GM12892 (cell line): ENCODE measurements around the gene FGGY.

Experiments used
- POLR2A ChIP-seq: IDR thresholded peaks from 2 replicates; pipeline ENCODE4 v1.6.1; 2011; ENCODE audit warnings: low read depth, low read length, control low read depth
- POLR2AphosphoS5 ChIP-seq: IDR thresholded peaks from 2 replicates; pipeline ENCODE4 v1.6.1; 2011; ENCODE audit warnings: low read depth, low read length, control low read depth
- TAF1 ChIP-seq: IDR thresholded peaks from 2 replicates; pipeline ENCODE4 v1.6.1; 2011; ENCODE audit warnings: low read depth, mild to moderate bottlenecking, control low read depth, low read length, borderline replicate concordance

- no peak for TF ChIP-seq POLR2A
- no peak for TF ChIP-seq POLR2AphosphoS5
- no peak for TF ChIP-seq TAF1
Measured at GRCh38 chr1:59580257-59580656, 283.4 kb downstream of the FGGY start.
